Right cardiac atrium (tissue), 5 donors: ENCODE results near the gene KBTBD4. TPM values are rescaled to one million over a fixed set of nuclear protein-coding genes. Genes with fewer than 3 reads are reported as not detected.
"Not testable (repeated sequence)": the region's sequence is repeated elsewhere in the genome, so short reads cannot be mapped to it uniquely, and the experiment has no call there.

ENCODE experiments used
- ATAC-seq, 2 donors: fragments of 200-7000 bp; cut with Tn5 transposase; one replicate each; pipeline versions ENCODE4 v1.8.0 to v1.9.1; 2020; ENCODE audit warnings: moderate library complexity in 2 of 2, mild to moderate bottlenecking in 1 of 2
- DNase-seq, 3 donors: peaks; one replicate each; pipeline ENCODE4 v3.0.0-alpha.2; 2020
- H3K27ac ChIP-seq: one replicate; pipeline ENCODE4 v1.5.1; 2013; ENCODE audit warnings: mild to moderate bottlenecking, low read length, control low read depth, moderate library complexity
- H3K27me3 ChIP-seq: one replicate; pipeline ENCODE4 v1.6.1; 2013; ENCODE audit not compliant: control insufficient read depth, insufficient read depth
- H3K4me1 ChIP-seq: one replicate; pipeline ENCODE4 v1.6.1; 2013; ENCODE audit warnings: low read length; ENCODE audit not compliant: control insufficient read depth, insufficient read depth
- H3K4me3 ChIP-seq: one replicate; pipeline ENCODE4 v1.5.1; 2013; ENCODE audit warnings: low read length, control low read depth
- H3K9me3 ChIP-seq: one replicate; pipeline ENCODE4 v1.6.1; 2013; ENCODE audit warnings: low read length; ENCODE audit not compliant: control insufficient read depth
- WGBS: extraction: QIAGEN DNeasy Blood & Tissue Kit; methylation state at CpG from one replicate; pipeline ENCODE4 v1.1.7; 2013; 5-methylcytosine and 5-hydroxymethylcytosine counted together
- intact Hi-C, 4 donors: fragments of 100-400 bp; cut with DNase I; formaldehyde crosslinking; loops; one replicate each; pipeline versions ENCODE4 v1.11.0 to v1.14.0; 2022 to 2023
- polyA plus RNA-seq: library from polyadenylated mRNA; stranded (reverse); fragments of 200-250 nt; gene quantifications from one replicate; pipeline ENCODE4 v1.2.3, GENCODE V29; 2013
- total RNA-seq, 4 donors: library from RNA; stranded (reverse); fragmentation: NEBNext Ultra II Directional; extraction: Animal tissue kit (Norgen Biotek cat#: 25700); gene quantifications; one replicate each; pipeline ENCODE4 v1.2.1, GENCODE V29; 2021
- donor health status: healthy with polysubstance abuse.
- donor health status: DM: no; HTN: yes; CAD: no.
- donor health status: DM: no; HTN: no; CAD: no.
- donor health status: DM: no; HTN: yes; CAD: no; lungs with severe emphysema.
- donor health status: DM: yes; HTN: yes; CAD: no.

Gene KBTBD4
- total and polyA plus RNA-seq, 5 donors, result 8.1 to 18.1 (median 14.5) TPM

DNA sequence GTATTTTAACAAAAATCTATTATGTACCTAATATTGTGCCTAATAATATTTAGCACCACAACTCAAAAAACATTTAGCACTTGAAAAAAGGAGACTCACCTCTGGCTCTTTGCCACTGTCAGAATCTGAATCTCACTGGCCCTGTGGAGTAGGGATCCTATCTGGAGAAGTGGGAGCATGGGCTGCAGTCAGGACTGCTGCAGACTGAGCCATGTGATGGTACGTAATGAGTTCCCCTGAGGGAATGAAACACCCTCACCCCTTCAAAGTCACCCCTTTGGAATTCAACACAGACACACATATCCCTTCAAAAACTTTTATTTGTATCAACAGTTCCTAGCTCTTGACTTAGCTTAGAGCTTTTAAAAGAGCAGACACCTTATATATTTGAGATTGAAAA is 6.9 kb downstream of the KBTBD4 start:
- no peaks in the 10 kb centered on the region for H3K9me3 ChIP-seq
- no peaks in the 10 kb centered on the region for H3K27me3 ChIP-seq
- no peak for DNase-seq
- H3K27ac ChIP-seq, result no peak overlapping the region
- ATAC-seq, result no peak
- H3K4me1 ChIP-seq, result peaks cover 9% of the 10 kb centered on the region
- WGBS, result 48% methylated on average over 1 of the region's 1 CpG
- H3K4me3 ChIP-seq, result no peak overlapping the region
- intact Hi-C loops, result no loop called here

DNA sequence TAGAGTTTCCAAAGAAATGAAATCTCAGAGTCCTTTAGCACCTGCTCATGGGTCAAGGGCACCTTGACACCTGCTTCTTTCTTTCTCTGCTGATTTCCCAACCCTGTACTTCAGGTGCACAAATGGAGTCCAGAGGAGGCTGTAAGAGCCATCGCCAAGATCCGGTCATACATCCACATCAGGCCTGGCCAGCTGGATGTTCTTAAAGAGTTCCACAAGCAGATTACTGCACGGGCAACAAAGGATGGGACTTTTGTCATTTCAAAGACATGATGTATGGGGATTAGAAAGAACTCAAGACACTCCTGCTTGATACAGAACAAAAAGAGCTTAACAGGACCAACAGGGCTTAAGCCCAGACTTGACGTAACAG is 7.4 kb downstream of the KBTBD4 start:
- no peak overlapping the region for H3K4me3 ChIP-seq
- DNase-seq (no peak), ATAC-seq (no peak)
- intact Hi-C loops, result no loop called here
- peaks cover 9% of the 10 kb centered on the region for H3K4me1 ChIP-seq
- H3K9me3 ChIP-seq, result no peaks in the 10 kb centered on the region
- H3K27ac ChIP-seq, result no peak overlapping the region
- WGBS, result 81% methylated on average over 4 of the region's 4 CpGs
- no peaks in the 10 kb centered on the region for H3K27me3 ChIP-seq

GRCh38 chr11:47570651-47571356 is 8.0 kb downstream of the KBTBD4 start:
- H3K4me1 ChIP-seq, result peaks cover 9% of the 10 kb centered on the region
- intact Hi-C loops, result no loop called here
- DNase-seq (no peak), ATAC-seq (no peak)
- H3K27ac ChIP-seq, result no peak overlapping the region
- H3K9me3 ChIP-seq, result no peaks in the 10 kb centered on the region
- WGBS, result 87% methylated on average over 3 of the region's 3 CpGs
- no peaks in the 10 kb centered on the region for H3K27me3 ChIP-seq
- no peak overlapping the region for H3K4me3 ChIP-seq

GRCh38 chr11:47569646-47570045 is 9.1 kb downstream of the KBTBD4 start:
- no peak for ATAC-seq
- no peak overlapping the region for H3K27ac ChIP-seq
- H3K9me3 ChIP-seq, result no peaks in the 10 kb centered on the region
- H3K4me1 ChIP-seq, result peaks cover 9% of the 10 kb centered on the region
- DNase-seq, result no peak
- intact Hi-C loops, result no loop called here
- 95% methylated on average over 7 of the region's 7 CpGs for WGBS
- no peak overlapping the region for H3K4me3 ChIP-seq
- H3K27me3 ChIP-seq, result no peaks in the 10 kb centered on the region

DNA sequence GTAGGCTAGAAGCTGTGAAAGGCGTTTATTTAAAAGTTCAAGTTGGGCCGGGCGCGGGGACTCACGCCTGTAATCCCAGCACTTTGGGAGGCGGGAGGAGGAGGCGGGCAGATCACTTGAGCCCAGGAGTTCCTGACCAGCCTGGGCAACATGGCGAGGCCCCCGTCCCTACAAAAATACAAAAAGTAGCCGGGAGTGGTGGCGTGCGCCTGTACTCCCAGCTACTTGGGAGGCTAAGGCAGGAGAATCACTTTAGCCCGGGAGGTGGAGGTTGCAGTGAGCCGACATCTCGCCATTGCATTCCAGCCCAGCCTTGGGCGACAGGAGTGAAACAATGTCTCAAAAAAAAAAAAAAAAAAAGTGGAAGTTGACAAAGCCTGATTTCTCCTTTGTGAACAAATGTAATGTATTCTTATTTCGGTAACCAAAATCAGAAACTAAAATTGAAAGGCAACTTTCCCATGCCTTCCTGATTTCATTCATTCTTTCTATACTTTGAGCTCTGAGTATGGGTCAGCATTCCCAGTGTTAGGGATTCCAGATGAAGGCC is 12.5 kb downstream of the KBTBD4 start:
- no peak overlapping the region for H3K27ac ChIP-seq
- intact Hi-C loops, result no loop called here
- H3K4me3 ChIP-seq, result peak overlapping the region; percentile 57
- DNase-seq (no peak), ATAC-seq (no peak)
- no peaks in the 10 kb centered on the region for H3K4me1 ChIP-seq
- 47% methylated on average over 17 of the region's 17 CpGs for WGBS
- no peaks in the 10 kb centered on the region for H3K9me3 ChIP-seq
- H3K27me3 ChIP-seq, result no peaks in the 10 kb centered on the region

- peak; percentile 95 to 96 for ATAC-seq
- intact Hi-C loops, result no loop called here
- H3K9me3 ChIP-seq, result no peaks in the 10 kb centered on the region
- no peaks in the 10 kb centered on the region for H3K4me1 ChIP-seq
- H3K27me3 ChIP-seq, result no peaks in the 10 kb centered on the region
- WGBS, result under 1% methylated on average over 86 of the region's 86 CpGs
- DNase-seq, result peak; percentile 82 to 93 (median 91)
- H3K4me3 ChIP-seq, result peak within 1 kb of the TSS; percentile 57
- H3K27ac ChIP-seq, result peak within 1 kb of the TSS; percentile 4
Observed at GRCh38 chr11:47565340-47566148, 13.2 kb downstream of the KBTBD4 start, which contains the start of gene PTPMT1. PTPMT1 (plus strand) TSS chr11:47565599; CDS start chr11:47565623, 24 bp downstream.

GRCh38 chr11:47564933-47565339 is 13.8 kb downstream of the KBTBD4 start:
- Histone ChIP-seq H3K9me3 (no peaks in the 10 kb centered on the region), H3K4me3 (peak overlapping the region; percentile 57), H3K27ac (peak overlapping the region; percentile 4), H3K27me3 (no peaks in the 10 kb centered on the region), H3K4me1 (no peaks in the 10 kb centered on the region)
- 16% methylated on average over 11 of the region's 11 CpGs for WGBS
- intact Hi-C loops, result no loop called here
- DNase-seq (peak in 1 of 3 donors; percentile 65), ATAC-seq (no peak)

- H3K27ac ChIP-seq, ATAC-seq, H3K4me1 ChIP-seq, H3K9me3 ChIP-seq, H3K4me3 ChIP-seq, intact Hi-C loops, H3K27me3 ChIP-seq, DNase-seq: not testable (repeated sequence)
- 97% methylated on average over 10 of the region's 10 CpGs for WGBS
Observed at GRCh38 chr11:47564366-47564765, 14.4 kb downstream of the KBTBD4 start.

GRCh38 chr11:47562393-47562792 is 16.4 kb downstream of the KBTBD4 start:
- H3K4me1 ChIP-seq, H3K4me3 ChIP-seq, DNase-seq, intact Hi-C loops, H3K9me3 ChIP-seq, ATAC-seq, H3K27me3 ChIP-seq, H3K27ac ChIP-seq: not testable (repeated sequence)
- 94% methylated on average over 4 of the region's 4 CpGs for WGBS

GRCh38 chr11:47560426-47560825 is 18.3 kb downstream of the KBTBD4 start:
- Histone ChIP-seq H3K4me1 (no peaks in the 10 kb centered on the region), H3K27ac (no peak overlapping the region), H3K9me3 (no peaks in the 10 kb centered on the region), H3K27me3 (no peaks in the 10 kb centered on the region), H3K4me3 (no peak overlapping the region)
- whole genome bisulfite sequencing, result 83% methylated on average over 2 of the region's 2 CpGs
- intact Hi-C loops, result no loop called here
- DNase-seq (no peak), ATAC-seq (no peak)

GRCh38 chr11:47558695-47559094 is 20.1 kb downstream of the KBTBD4 start:
- WGBS, result 97% methylated on average over 1 of the region's 1 CpG
- no peak for ATAC-seq
- no peaks in the 10 kb centered on the region for H3K4me1 ChIP-seq
- DNase-seq, result no peak
- no peaks in the 10 kb centered on the region for H3K9me3 ChIP-seq
- no peak overlapping the region for H3K27ac ChIP-seq
- intact Hi-C loops, result loop anchor here in 1 of 4 donors (10.0 kb wide), 1 partner anchor 94 kb away; no protein-coding TSS in a partner anchor
- H3K27me3 ChIP-seq, result no peaks in the 10 kb centered on the region
- no peak overlapping the region for H3K4me3 ChIP-seq
